Ishikawa (cell line): ENCODE results near the gene CD164L2.

ENCODE experiments used
- CEBPB ChIP-seq: IDR thresholded peaks from 2 replicates; pipeline ENCODE4 v1.6.1; 2012
- CREB1 ChIP-seq: IDR thresholded peaks from 2 replicates; pipeline ENCODE4 v1.6.1; 2012; ENCODE audit warnings: low read depth
- EGR1 ChIP-seq: IDR thresholded peaks from 2 replicates; pipeline ENCODE4 v1.6.1; 2012
- EP300 ChIP-seq: IDR thresholded peaks from 2 replicates; pipeline ENCODE4 v1.6.1; 2012; ENCODE audit warnings: borderline replicate concordance
- FOXM1 ChIP-seq: IDR thresholded peaks from 2 replicates; pipeline ENCODE4 v1.6.1; 2012; ENCODE audit warnings: low read depth, borderline replicate concordance
- MAX ChIP-seq: IDR thresholded peaks from 2 replicates; pipeline ENCODE4 v1.6.1; 2012
- NFIC ChIP-seq: IDR thresholded peaks from 2 replicates; pipeline ENCODE4 v1.6.1; 2012
- RAD21 ChIP-seq: IDR thresholded peaks from 2 replicates; pipeline ENCODE4 v1.6.1; 2012; ENCODE audit warnings: low read depth
- REST ChIP-seq: IDR thresholded peaks from 2 replicates; pipeline ENCODE4 v1.6.1; 2012; ENCODE audit warnings: low read depth, mild to moderate bottlenecking
- TAF1 ChIP-seq: IDR thresholded peaks from 2 replicates; pipeline ENCODE4 v1.6.1; 2012; ENCODE audit warnings: low read depth, mild to moderate bottlenecking
- TCF12 ChIP-seq: IDR thresholded peaks from 2 replicates; pipeline ENCODE4 v1.6.1; 2012; ENCODE audit warnings: low read depth
- TEAD4 ChIP-seq: IDR thresholded peaks from 2 replicates; pipeline ENCODE4 v1.6.1; 2012
- YY1 ChIP-seq: IDR thresholded peaks from 2 replicates; pipeline ENCODE4 v1.6.1; 2012; ENCODE audit warnings: low read depth
- ZBTB7A ChIP-seq: IDR thresholded peaks from 2 replicates; pipeline ENCODE4 v1.6.1; 2012; ENCODE audit warnings: low read depth
- TF ChIP-seq, protein P1 (sequence below): IDR thresholded peaks from 2 replicates; pipeline ENCODE4 v1.6.1; 2012

CD164L2 gene

DNA sequence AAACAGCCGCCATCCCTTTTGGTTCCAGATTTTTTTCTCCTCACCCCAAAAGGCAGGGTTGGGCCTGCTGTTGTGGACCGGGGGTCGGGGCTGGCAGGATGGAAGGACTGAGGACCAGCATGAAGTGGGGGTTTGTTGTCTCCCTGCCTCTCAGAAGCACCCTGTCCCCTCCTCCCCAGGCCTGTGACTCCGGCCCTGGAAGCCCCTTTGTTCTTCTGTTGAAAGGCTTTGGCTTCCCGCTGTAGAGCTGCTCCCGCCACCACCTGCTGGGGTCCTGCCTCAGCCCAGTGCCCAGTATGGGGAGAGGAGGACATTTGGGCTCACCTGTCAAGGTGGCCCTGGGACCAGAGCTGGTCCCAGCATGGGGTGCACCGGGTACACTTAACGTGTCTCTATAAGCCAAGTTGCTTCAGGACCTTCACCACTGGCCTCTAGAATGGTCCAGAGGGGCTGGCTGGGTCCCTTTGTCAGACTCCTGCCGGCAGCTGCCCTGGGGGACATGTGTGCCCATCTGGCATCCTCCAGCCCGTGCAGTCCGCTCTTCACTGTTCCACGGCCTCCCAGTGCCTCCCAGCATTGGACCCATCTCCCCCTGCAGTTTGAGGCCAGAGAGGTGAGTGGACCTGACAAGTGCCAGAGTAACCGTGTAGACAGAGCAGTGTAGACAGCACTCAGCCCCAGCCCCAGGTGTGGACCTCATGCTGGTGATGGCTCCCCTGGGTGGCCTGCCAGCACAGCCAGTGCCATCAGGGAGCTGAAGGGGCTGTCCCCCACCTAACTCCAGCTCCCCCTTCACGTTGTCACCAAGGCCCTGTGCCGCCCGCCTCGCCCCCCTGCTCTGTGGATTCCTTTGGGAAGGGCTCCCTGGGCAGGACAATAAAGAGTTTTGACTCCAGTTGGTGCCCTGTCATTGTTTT is 47.4 kb downstream of the CD164L2 start:
- TF ChIP-seq ZBTB7A (no peak), YY1 (no peak), TAF1 (no peak), RAD21 (no peak), CEBPB (no peak), TCF12 (no peak), CREB1 (no peak), TEAD4 (no peak)

GRCh38 chr1:27333717-27334279 is 49.3 kb downstream of the CD164L2 start:
- TF ChIP-seq RAD21 (no peak), ZBTB7A (no peak), MAX (no peak), TEAD4 (no peak), CREB1 (no peak), TAF1 (no peak), YY1 (no peak), CEBPB (no peak), REST (no peak)

DNA sequence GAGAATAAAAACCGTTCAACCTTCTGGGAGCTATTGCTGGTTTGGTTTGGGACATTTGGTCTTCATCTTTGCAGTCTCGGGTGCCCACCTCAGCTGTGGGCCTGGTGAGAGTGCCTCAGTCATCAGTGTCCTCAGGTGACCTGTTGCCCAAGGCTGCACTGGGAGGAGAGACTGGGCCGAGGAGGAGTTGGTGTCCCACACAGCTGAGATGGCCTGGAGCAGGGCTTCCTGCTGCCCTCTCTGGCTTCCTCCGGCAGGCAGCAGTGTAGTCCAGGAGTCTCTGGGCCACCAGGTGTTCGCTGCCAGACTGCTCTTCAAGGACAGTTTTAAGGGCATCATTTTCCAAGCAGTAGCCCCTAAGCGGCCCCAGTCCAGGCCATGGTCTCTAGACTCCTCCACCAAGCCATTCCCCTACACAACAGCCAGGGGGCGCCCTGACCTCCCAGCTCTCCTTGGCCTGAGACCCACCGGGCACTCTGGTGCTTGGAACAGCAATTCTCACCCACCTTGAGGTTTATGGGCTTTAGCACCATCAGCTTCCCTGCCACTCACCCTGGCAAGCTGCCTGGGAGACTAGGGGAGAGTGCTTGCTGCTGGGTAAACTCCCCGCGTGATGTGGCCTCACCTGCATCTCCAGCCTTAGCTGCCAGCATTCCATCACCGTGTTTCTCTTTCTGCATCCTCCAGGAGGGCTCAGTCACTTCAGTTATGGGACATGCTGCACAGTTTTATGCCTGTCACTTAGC is 50.4 kb downstream of the CD164L2 start:
- TF ChIP-seq RAD21 (peak; percentile 60), YY1 (no peak)

GRCh38 chr1:27331922-27332321 is 51.2 kb downstream of the CD164L2 start:
- TF ChIP-seq EP300: no peak
- TF ChIP-seq MAX: no peak
- no peak for TF ChIP-seq NFIC
- no peak for TF ChIP-seq ZBTB7A
- TF ChIP-seq TAF1: no peak
- no peak for TF ChIP-seq YY1
- TF ChIP-seq TEAD4: no peak
- TF ChIP-seq REST: no peak
- TF ChIP-seq, protein P1, sequence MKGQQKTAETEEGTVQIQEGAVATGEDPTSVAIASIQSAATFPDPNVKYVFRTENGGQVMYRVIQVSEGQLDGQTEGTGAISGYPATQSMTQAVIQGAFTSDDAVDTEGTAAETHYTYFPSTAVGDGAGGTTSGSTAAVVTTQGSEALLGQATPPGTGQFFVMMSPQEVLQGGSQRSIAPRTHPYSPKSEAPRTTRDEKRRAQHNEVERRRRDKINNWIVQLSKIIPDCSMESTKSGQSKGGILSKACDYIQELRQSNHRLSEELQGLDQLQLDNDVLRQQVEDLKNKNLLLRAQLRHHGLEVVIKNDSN: no peak
- TF ChIP-seq RAD21: no peak
- no peak for TF ChIP-seq CREB1
- TF ChIP-seq CEBPB: no peak
- no peak for TF ChIP-seq FOXM1
- no peak for TF ChIP-seq TCF12
- no peak for TF ChIP-seq EGR1

DNA sequence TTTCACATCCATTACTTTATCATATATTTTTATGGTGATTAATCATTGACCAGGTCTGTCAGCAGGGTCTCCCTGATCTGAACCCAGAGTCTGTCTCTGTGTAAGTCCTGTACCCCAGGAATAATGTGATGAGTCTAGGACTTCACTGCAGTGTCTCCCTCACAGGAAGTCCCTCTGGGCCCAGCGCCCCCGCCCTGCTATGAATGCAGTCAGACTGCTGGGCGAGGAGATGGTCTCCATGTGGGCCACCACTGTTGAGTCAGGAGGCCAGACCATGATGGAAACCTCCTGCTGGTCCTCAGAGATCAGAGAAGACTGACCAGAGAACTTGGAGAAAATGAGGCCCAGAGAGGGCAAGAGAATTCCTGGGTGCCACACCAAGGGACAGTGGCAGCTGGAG is 51.7 kb downstream of the CD164L2 start:
- TF ChIP-seq TAF1 (no peak), NFIC (no peak), ZBTB7A (no peak), RAD21 (no peak), EP300 (no peak), CREB1 (no peak), CEBPB (no peak), EGR1 (no peak), YY1 (no peak), MAX (no peak), TCF12 (no peak), TEAD4 (no peak), REST (no peak), FOXM1 (no peak)
- TF ChIP-seq, protein P1: no peak
